ENCODE measurements around the gene ZNF628.

ZNF628 gene

GRCh38 chr19:55473225-55474012 lies 3.0 kb upstream of the ZNF628 start:
- in situ Hi-C loops (cut with MboI; ENCODE audit: low pct_unique_long_range_greater_than_20kb, low sequenced_read_pairs, unreplicated experiment), result no loop called here
- DNase-seq (ENCODE audit: low spot score), result no peak
- no peak for TF ChIP-seq CTCF (IDR thresholded peaks at IDR 0.05; ENCODE audit: extremely low read depth, insufficient read depth, missing control alignments)

- no peak for DNase-seq (ENCODE audit: low spot score)
- no peak for TF ChIP-seq CTCF (IDR thresholded peaks at IDR 0.05; ENCODE audit: extremely low read depth, insufficient read depth, missing control alignments)
- in situ Hi-C loops (cut with MboI; ENCODE audit: low pct_unique_long_range_greater_than_20kb, low sequenced_read_pairs, unreplicated experiment), result no loop called here
These were observed 1.9 kb upstream of the ZNF628 start for GRCh38 chr19:55474269-55475265.

- DNase-seq (ENCODE audit: low spot score), result no peak
- no peak for TF ChIP-seq CTCF (IDR thresholded peaks at IDR 0.05; ENCODE audit: extremely low read depth, insufficient read depth, missing control alignments)
- in situ Hi-C loops (cut with MboI; ENCODE audit: low pct_unique_long_range_greater_than_20kb, low sequenced_read_pairs, unreplicated experiment), result no loop called here
These were observed 1.5 kb downstream of the ZNF628 start for GRCh38 chr19:55477905-55478304.

GRCh38 chr19:55478364-55478763 lies 1.9 kb downstream of the ZNF628 start:
- TF ChIP-seq CTCF (IDR thresholded peaks at IDR 0.05; ENCODE audit: extremely low read depth, insufficient read depth, missing control alignments), result no peak
- no peak for DNase-seq (ENCODE audit: low spot score)
- in situ Hi-C loops (cut with MboI; ENCODE audit: low pct_unique_long_range_greater_than_20kb, low sequenced_read_pairs, unreplicated experiment), result no loop called here

- no peak for TF ChIP-seq CTCF (IDR thresholded peaks at IDR 0.05; ENCODE audit: extremely low read depth, insufficient read depth, missing control alignments)
- DNase-seq (ENCODE audit: low spot score), result no peak
- in situ Hi-C loops (cut with MboI; ENCODE audit: low pct_unique_long_range_greater_than_20kb, low sequenced_read_pairs, unreplicated experiment), result no loop called here
These were observed 2.6 kb downstream of the ZNF628 start for GRCh38 chr19:55479045-55479444.

- DNase-seq (ENCODE audit: low spot score), result no peak
- in situ Hi-C loops (cut with MboI; ENCODE audit: low pct_unique_long_range_greater_than_20kb, low sequenced_read_pairs, unreplicated experiment), result no loop called here
- no peak for TF ChIP-seq CTCF (IDR thresholded peaks at IDR 0.05; ENCODE audit: extremely low read depth, insufficient read depth, missing control alignments)
These were observed 3.2 kb downstream of the ZNF628 start for GRCh38 chr19:55479451-55480230.
